HG02642 (cell line): ENCODE measurements around the gene GPR89A.
"Not testable (repeated sequence)": the region's sequence is repeated elsewhere in the genome, so short reads cannot be mapped to it uniquely, and the experiment has no call there.

Experiments
- ATAC-seq: cut with Tn5 transposase; IDR thresholded peaks from one replicate; pipeline ENCODE4 v1.9.1; 2021; ENCODE audit warnings: mild to moderate bottlenecking; ENCODE audit not compliant: unreplicated experiment, poor library complexity

Gene GPR89A

DNA sequence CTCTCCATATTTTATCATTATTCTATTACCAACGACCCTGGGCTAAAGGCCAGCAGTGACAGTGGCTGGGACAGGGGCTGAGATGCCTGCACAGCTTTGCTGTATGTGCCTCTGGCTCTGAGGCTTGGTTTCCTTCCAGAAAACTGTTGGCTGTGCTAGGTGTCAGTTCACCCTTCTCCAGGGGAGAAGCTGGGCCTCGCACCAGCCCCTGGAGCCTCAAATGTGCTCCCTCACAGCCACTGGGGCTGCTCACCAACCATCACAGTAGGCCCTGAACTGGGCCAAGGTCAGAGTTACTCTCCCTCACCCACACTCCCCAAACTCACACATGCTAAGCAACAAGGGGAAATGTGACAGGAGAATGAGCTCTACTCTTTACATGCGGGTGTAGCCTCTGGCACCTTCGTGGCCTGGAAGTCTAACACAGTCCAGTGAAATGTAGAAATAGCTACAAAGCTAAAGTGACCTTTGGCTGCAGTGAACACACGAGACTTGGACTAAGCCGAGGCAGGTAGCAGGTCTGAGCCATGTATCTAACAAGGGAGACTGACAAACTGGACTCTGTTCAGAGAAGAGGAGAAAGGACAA lies 106.8 kb downstream of the GPR89A start:
- ATAC-seq: no peak

DNA sequence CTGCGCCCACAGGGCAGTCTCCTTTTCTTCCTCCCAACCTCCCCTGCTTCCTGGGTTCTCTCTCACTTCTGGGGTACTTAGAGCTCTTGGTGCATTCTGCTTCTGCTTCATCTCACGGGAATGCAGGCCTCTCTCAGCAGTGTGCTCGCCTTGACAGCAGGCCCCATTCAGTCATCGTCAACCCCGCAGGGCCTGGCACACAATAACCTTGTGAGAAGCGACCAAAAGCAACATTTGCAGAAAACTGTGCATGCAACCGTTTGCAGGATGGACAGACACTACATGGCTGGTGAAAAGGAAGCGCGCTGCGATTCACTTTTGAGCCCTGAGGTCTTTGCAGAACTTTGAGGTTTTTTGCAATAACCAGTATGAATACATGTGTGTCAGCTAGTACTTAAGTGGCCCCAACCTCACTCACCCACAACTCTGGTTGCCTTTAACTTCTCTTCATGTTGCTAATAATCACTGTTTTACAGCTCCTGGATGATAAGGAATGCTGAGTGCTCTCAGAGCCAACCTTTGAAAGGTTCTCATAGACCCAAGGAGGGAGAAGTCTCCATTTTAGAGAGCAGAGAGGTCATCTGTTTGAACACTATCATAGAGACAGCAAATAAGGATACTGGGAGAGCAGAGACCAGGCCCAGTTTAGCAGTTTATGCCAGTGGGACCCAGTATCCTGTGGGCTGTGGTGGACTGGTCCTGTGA lies 109.0 kb downstream of the GPR89A start:
- ATAC-seq: no peak

DNA sequence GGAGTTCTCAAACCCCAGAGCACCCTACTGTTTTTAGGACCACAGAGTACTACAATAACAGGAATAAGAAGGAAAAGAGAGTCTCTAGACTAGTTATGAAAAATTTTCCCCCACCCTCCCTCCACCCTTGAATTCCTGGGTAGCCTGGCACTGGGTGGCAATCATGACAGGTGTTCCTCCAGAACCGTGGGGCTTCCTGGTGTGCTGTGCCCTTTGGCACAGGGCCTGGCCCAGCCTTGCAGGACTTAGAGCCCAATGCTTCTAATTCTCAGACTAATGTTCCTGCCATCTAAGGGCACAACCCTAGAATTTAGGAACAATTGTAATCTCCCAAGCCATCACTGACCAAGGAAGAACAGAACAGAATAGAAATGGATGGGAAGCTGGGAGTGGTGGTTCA lies 110.0 kb downstream of the GPR89A start:
- no peak for ATAC-seq

DNA sequence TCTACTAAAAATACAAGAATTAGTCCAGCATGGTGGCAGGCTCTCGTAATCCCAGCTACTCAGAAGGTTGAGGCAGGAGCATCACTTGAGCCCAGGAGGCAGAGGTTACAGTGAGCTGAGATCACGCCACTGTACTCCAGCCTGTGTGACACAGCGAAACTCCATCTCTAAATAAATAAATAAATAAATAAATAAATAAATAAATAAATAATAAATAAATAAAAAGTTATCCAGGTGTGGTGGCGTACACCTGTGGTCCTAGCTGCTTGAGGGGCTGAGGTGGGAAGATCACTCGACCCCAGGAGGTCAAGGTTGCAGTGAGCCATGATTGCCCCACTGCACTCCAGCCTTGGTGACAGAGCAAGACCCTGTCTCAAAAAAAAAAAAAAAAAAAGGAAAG lies 110.7 kb downstream of the GPR89A start:
- not testable (repeated sequence) for ATAC-seq

DNA sequence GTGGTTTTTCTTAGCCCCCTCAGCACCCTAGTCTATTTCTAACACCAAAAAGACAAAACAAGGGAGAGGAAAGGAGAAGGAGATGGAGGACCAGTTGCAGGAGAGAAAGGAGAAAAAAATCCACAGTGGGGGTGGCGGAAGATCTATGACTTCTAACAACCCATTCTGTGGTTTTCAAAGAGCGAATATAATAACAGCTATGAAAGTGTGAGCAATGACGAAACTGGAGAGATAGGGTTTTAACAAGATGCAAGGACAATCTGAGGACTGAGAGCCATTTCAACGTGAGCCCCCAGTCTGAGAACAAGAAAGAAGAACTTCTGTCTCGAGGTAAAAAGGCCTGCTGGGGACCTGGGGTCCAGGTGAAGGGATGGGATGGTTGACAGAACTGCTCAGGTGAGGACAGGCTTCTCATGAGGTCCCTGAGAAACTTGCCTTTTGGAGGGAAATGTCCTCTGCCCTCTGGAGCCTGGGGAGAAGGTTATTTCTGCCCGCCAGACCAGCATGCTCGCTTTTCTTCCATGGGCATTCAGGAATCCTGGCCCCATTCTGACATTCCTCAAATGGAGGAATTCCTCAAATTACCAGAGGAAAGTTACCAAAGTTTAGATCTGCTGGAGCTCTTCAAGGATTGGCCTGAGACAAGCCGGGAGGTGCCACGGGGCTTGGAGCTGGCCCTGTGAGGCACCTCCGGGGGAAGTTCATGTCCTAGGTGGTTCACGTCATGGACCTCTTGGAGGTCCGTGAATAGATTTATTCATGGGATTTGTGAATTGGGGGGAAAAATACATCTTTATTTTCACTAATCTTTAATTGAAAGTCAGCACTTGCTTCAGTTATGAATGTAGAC lies 111.7 kb downstream of the GPR89A start, which contains the start of gene CD160:
Gene CD160, plus strand, starts transcription at position 270 of the 850 bp plus-strand sequence. CDS start 8,829 bp downstream, outside the sequence.
- ATAC-seq: no peak
